Naive B cell (primary cell): ENCODE data around the gene RIMS4. TPM values are rescaled to one million over a fixed set of nuclear protein-coding genes. Genes with fewer than 3 reads are reported as not detected.

Experiments used
- ATAC-seq, 2 donors: fragments of 150-1000 bp; cut with Tn5 transposase; 2 replicates each; pipeline ENCODE4 v1.10.0; 2021; ENCODE audit warnings: low read depth in 2 of 2, mild to moderate bottlenecking in 2 of 2, moderate library complexity in 2 of 2
- DNase-seq: peaks from one replicate; pipeline ENCODE4 v3.0.0; 2022
- H3K27ac Mint-ChIP-seq, 6 donors: one replicate each; pipeline ENCODE4 v1.8.0; 2020 to 2022; ENCODE audit warnings: mild to moderate bottlenecking in 6 of 6, mixed read lengths in 6 of 6, moderate library complexity in 5 of 6, inconsistent platforms in 2 of 6
- H3K27me3 Mint-ChIP-seq, 3 donors: one replicate each; pipeline ENCODE4 v1.8.0; 2021 to 2022; ENCODE audit warnings: mixed read lengths in 3 of 3, mild to moderate bottlenecking in 1 of 3
- H3K36me3 Mint-ChIP-seq, 2 donors: one replicate each; pipeline ENCODE4 v1.8.0; 2020 to 2022; ENCODE audit warnings: mixed read lengths in 2 of 2, inconsistent platforms in 1 of 2, mild to moderate bottlenecking in 1 of 2
- H3K4me1 Mint-ChIP-seq, 3 donors: one replicate each; pipeline ENCODE4 v1.8.0; 2020 to 2022; ENCODE audit warnings: mixed read lengths in 3 of 3, inconsistent platforms in 1 of 3, mild to moderate bottlenecking in 1 of 3, moderate library complexity in 1 of 3
- H3K4me3 Mint-ChIP-seq, 8 donors: one replicate each; pipeline ENCODE4 v1.8.0; 2020 to 2022; ENCODE audit warnings: mild to moderate bottlenecking in 8 of 8, mixed read lengths in 8 of 8, moderate library complexity in 8 of 8, inconsistent platforms in 2 of 8
- H3K9me3 Mint-ChIP-seq, 7 donors: one replicate each; pipeline ENCODE4 v1.8.0; 2020 to 2022; ENCODE audit warnings: mixed read lengths in 7 of 7, mild to moderate bottlenecking in 5 of 7, inconsistent platforms in 2 of 7, moderate library complexity in 1 of 7
- polyA plus RNA-seq, 6 donors: library from polyadenylated mRNA; unstranded; fragments of 300-500 nt; fragmentation: Illumina TruSeq; gene quantifications; one replicate each; pipeline ENCODE4 v1.2.3, GENCODE V29; 2021; ENCODE audit warnings: low read depth in 6 of 6

RIMS4 gene
- not detected for polyA plus RNA-seq

- ATAC-seq (no peak), DNase-seq (no peak)
- H3K4me1 Mint-ChIP-seq: peaks cover 7 to 15% (median 12%) of the 10 kb centered on the region in 3 donors
- H3K27me3 Mint-ChIP-seq: peaks cover 51 to 65% (median 64%) of the 10 kb centered on the region in 3 donors
- peak within 1 kb of the TSS in 1 of 6 donors; percentile 44 for H3K27ac Mint-ChIP-seq
- H3K36me3 Mint-ChIP-seq: peaks cover 0 to 25% of the 10 kb centered on the region in 2 donors
- peak within 1 kb of the TSS in 7 of 8 donors; percentile 29 to 75 (median 69) for H3K4me3 Mint-ChIP-seq
- peaks cover 0 to 21% (median 5%) of the 10 kb centered on the region in 7 donors for H3K9me3 Mint-ChIP-seq
Observed at GRCh38 chr20:44810391-44811149, at the start of gene RIMS4. Gene RIMS4, minus strand, starts transcription at chr20:44810546. Its CDS starts 275 bp downstream, at chr20:44810271.

GRCh38 chr20:44858606-44859360 lies 48.4 kb upstream of the RIMS4 start:
- ATAC-seq (no peak), DNase-seq (no peak)
- Mint-ChIP-seq H3K27me3 (no peaks in the 10 kb centered on the region), H3K27ac (peak overlapping the region in 3 of 6 donors; percentile 33 to 71 (median 57)), H3K4me1 (peaks cover 7 to 20% (median 12%) of the 10 kb centered on the region in 3 donors), H3K9me3 (peaks cover 1 to 15% (median 9%) of the 10 kb centered on the region in 7 donors), H3K36me3 (peaks cover 8 to 11% of the 10 kb centered on the region in 2 donors), H3K4me3 (no peak overlapping the region)

GRCh38 chr20:44856856-44857448 lies 46.6 kb upstream of the RIMS4 start:
- H3K9me3 Mint-ChIP-seq: peaks cover 1 to 15% (median 9%) of the 10 kb centered on the region in 7 donors
- H3K4me1 Mint-ChIP-seq: peaks cover 7 to 20% (median 12%) of the 10 kb centered on the region in 3 donors
- peaks cover 8 to 11% of the 10 kb centered on the region in 2 donors for H3K36me3 Mint-ChIP-seq
- peak overlapping the region in 5 of 6 donors; percentile 27 to 99 (median 68) for H3K27ac Mint-ChIP-seq
- H3K4me3 Mint-ChIP-seq: peak overlapping the region in 2 of 8 donors; percentile 19 to 30
- H3K27me3 Mint-ChIP-seq: peaks cover 0 to 9% (median 0%) of the 10 kb centered on the region in 3 donors
- no peak for DNase-seq
- ATAC-seq: peak; percentile 28 to 34

GRCh38 chr20:44856442-44856841 lies 46.1 kb upstream of the RIMS4 start:
- peaks cover 8 to 11% of the 10 kb centered on the region in 2 donors for H3K36me3 Mint-ChIP-seq
- H3K9me3 Mint-ChIP-seq: peaks cover 1 to 15% (median 9%) of the 10 kb centered on the region in 7 donors
- H3K27ac Mint-ChIP-seq: peak overlapping the region in 4 of 6 donors; percentile 27 to 99 (median 64)
- peaks cover 7 to 20% (median 12%) of the 10 kb centered on the region in 3 donors for H3K4me1 Mint-ChIP-seq
- ATAC-seq (no peak), DNase-seq (no peak)
- peaks cover 0 to 9% (median 0%) of the 10 kb centered on the region in 3 donors for H3K27me3 Mint-ChIP-seq
- peak overlapping the region in 1 of 8 donors; percentile 47 for H3K4me3 Mint-ChIP-seq

GRCh38 chr20:44851545-44851944 lies 41.2 kb upstream of the RIMS4 start:
- Mint-ChIP-seq H3K9me3 (peaks cover 1 to 10% (median 6%) of the 10 kb centered on the region in 7 donors), H3K27me3 (peaks cover 7 to 27% (median 20%) of the 10 kb centered on the region in 3 donors), H3K4me1 (peaks cover 3 to 8% (median 5%) of the 10 kb centered on the region in 3 donors), H3K27ac (no peak overlapping the region), H3K36me3 (peaks cover 0 to 3% of the 10 kb centered on the region in 2 donors), H3K4me3 (no peak overlapping the region)
- DNase-seq: no peak
- no peak for ATAC-seq

GRCh38 chr20:44850837-44851236 lies 40.5 kb upstream of the RIMS4 start:
- peaks cover 7 to 27% (median 20%) of the 10 kb centered on the region in 3 donors for H3K27me3 Mint-ChIP-seq
- H3K9me3 Mint-ChIP-seq: peaks cover 1 to 12% (median 4%) of the 10 kb centered on the region in 7 donors
- ATAC-seq (no peak), DNase-seq (no peak)
- H3K4me1 Mint-ChIP-seq: peaks cover 0 to 3% (median under 1%) of the 10 kb centered on the region in 3 donors
- H3K36me3 Mint-ChIP-seq: no peaks in the 10 kb centered on the region
- no peak overlapping the region for H3K4me3 Mint-ChIP-seq
- no peak overlapping the region for H3K27ac Mint-ChIP-seq

- peaks cover 8 to 27% (median 23%) of the 10 kb centered on the region in 3 donors for H3K27me3 Mint-ChIP-seq
- H3K9me3 Mint-ChIP-seq: peaks cover 0 to 10% (median 3%) of the 10 kb centered on the region in 7 donors
- peaks cover 0 to 3% (median 0%) of the 10 kb centered on the region in 3 donors for H3K4me1 Mint-ChIP-seq
- no peak overlapping the region for H3K4me3 Mint-ChIP-seq
- DNase-seq (no peak), ATAC-seq (no peak)
- no peaks in the 10 kb centered on the region for H3K36me3 Mint-ChIP-seq
- H3K27ac Mint-ChIP-seq: no peak overlapping the region
Observed at GRCh38 chr20:44850272-44850671, 39.9 kb upstream of the RIMS4 start.

- no peaks in the 10 kb centered on the region for H3K4me1 Mint-ChIP-seq
- H3K27ac Mint-ChIP-seq: no peak overlapping the region
- peaks cover 14 to 28% (median 27%) of the 10 kb centered on the region in 3 donors for H3K27me3 Mint-ChIP-seq
- H3K4me3 Mint-ChIP-seq: no peak overlapping the region
- H3K9me3 Mint-ChIP-seq: peaks cover 0 to 6% (median 0%) of the 10 kb centered on the region in 7 donors
- DNase-seq (no peak), ATAC-seq (no peak)
- no peaks in the 10 kb centered on the region for H3K36me3 Mint-ChIP-seq
Observed at GRCh38 chr20:44849703-44850102, 39.4 kb upstream of the RIMS4 start.

GRCh38 chr20:44848254-44849015 lies 38.1 kb upstream of the RIMS4 start:
- Mint-ChIP-seq H3K4me1 (no peaks in the 10 kb centered on the region), H3K4me3 (no peak overlapping the region), H3K36me3 (no peaks in the 10 kb centered on the region), H3K9me3 (peaks cover 0 to 6% (median 0%) of the 10 kb centered on the region in 7 donors), H3K27ac (no peak overlapping the region), H3K27me3 (peaks cover 27 to 38% (median 28%) of the 10 kb centered on the region in 3 donors)
- ATAC-seq: no peak
- DNase-seq: no peak

- no peaks in the 10 kb centered on the region for H3K36me3 Mint-ChIP-seq
- ATAC-seq (no peak), DNase-seq (no peak)
- H3K9me3 Mint-ChIP-seq: peaks cover 3 to 12% (median 6%) of the 10 kb centered on the region in 7 donors
- H3K4me1 Mint-ChIP-seq: no peaks in the 10 kb centered on the region
- H3K27ac Mint-ChIP-seq: no peak overlapping the region
- H3K4me3 Mint-ChIP-seq: no peak overlapping the region
- peaks cover 24 to 54% (median 51%) of the 10 kb centered on the region in 3 donors for H3K27me3 Mint-ChIP-seq
Observed at GRCh38 chr20:44843876-44844275, 33.5 kb upstream of the RIMS4 start.

GRCh38 chr20:44841955-44842354 lies 31.6 kb upstream of the RIMS4 start:
- ATAC-seq (no peak), DNase-seq (no peak)
- peaks cover 3 to 14% (median 9%) of the 10 kb centered on the region in 7 donors for H3K9me3 Mint-ChIP-seq
- H3K4me3 Mint-ChIP-seq: no peak overlapping the region
- no peaks in the 10 kb centered on the region for H3K4me1 Mint-ChIP-seq
- H3K27me3 Mint-ChIP-seq: peaks cover 25 to 46% (median 44%) of the 10 kb centered on the region in 3 donors
- no peak overlapping the region for H3K27ac Mint-ChIP-seq
- peaks cover 0 to 8% of the 10 kb centered on the region in 2 donors for H3K36me3 Mint-ChIP-seq

- no peak overlapping the region for H3K27ac Mint-ChIP-seq
- peaks cover 25 to 46% (median 44%) of the 10 kb centered on the region in 3 donors for H3K27me3 Mint-ChIP-seq
- DNase-seq: no peak
Observed at GRCh38 chr20:44840826-44841225, 30.5 kb upstream of the RIMS4 start.

More at GRCh38 chr20:44840826-44841225, 30.5 kb upstream of the RIMS4 start:
- no peak overlapping the region for H3K4me3 Mint-ChIP-seq
- H3K36me3 Mint-ChIP-seq: peaks cover 0 to 8% of the 10 kb centered on the region in 2 donors
- H3K9me3 Mint-ChIP-seq: peaks cover 3 to 14% (median 7%) of the 10 kb centered on the region in 7 donors
- ATAC-seq: no peak
- H3K4me1 Mint-ChIP-seq: no peaks in the 10 kb centered on the region
